HG03175 (cell line): ENCODE measurements around the gene EPB42.

Source experiments
- ATAC-seq: cut with Tn5 transposase; IDR thresholded peaks from one replicate; pipeline ENCODE4 v1.9.1; 2021; ENCODE audit warnings: mild to moderate bottlenecking, moderate library complexity; ENCODE audit not compliant: unreplicated experiment

The EPB42 gene

GRCh38 chr15:43220991-43221403 is at the start of gene EPB42:
TSS of gene EPB42 (minus strand) at chr15:43221018. CDS start at chr15:43220825, 193 bp downstream.
- ATAC-seq = no peak

GRCh38 chr15:43270113-43270665 is 49.4 kb upstream of the EPB42 start:
- ATAC-seq = no peak

- ATAC-seq = no peak
Observed at GRCh38 chr15:43268111-43269105, 47.6 kb upstream of the EPB42 start.

GRCh38 chr15:43267439-43267838 is 46.6 kb upstream of the EPB42 start:
- ATAC-seq = no peak

- no peak for ATAC-seq
Observed at GRCh38 chr15:43266834-43267233, 46.0 kb upstream of the EPB42 start, which contains the start of gene TGM5. TSS of gene TGM5 (minus strand) at chr15:43266928. CDS start at chr15:43266849, 79 bp downstream.

GRCh38 chr15:43266386-43266785 is 45.6 kb upstream of the EPB42 start:
- ATAC-seq = no peak

GRCh38 chr15:43260011-43260615 is 39.3 kb upstream of the EPB42 start:
- ATAC-seq = no peak

- no peak for ATAC-seq
Observed at GRCh38 chr15:43258781-43259180, 38.0 kb upstream of the EPB42 start.

- no peak for ATAC-seq
Observed at GRCh38 chr15:43256341-43256740, 35.5 kb upstream of the EPB42 start.

GRCh38 chr15:43255376-43255775 is 34.6 kb upstream of the EPB42 start:
- ATAC-seq = no peak

- peak; percentile 39 for ATAC-seq
Observed at GRCh38 chr15:43253431-43254403, 32.9 kb upstream of the EPB42 start.

GRCh38 chr15:43251871-43252250 is 31.0 kb upstream of the EPB42 start:
- ATAC-seq = no peak

- no peak for ATAC-seq
Observed at GRCh38 chr15:43251185-43251870, 30.5 kb upstream of the EPB42 start.

- ATAC-seq = no peak
Observed at GRCh38 chr15:43250785-43251184, 30.0 kb upstream of the EPB42 start.

GRCh38 chr15:43249699-43250203 is 28.9 kb upstream of the EPB42 start:
- peak; percentile 66 for ATAC-seq

- ATAC-seq = peak; percentile 4
Observed at GRCh38 chr15:43249236-43249635, 28.4 kb upstream of the EPB42 start.

GRCh38 chr15:43246261-43246774 is 25.5 kb upstream of the EPB42 start:
- ATAC-seq = no peak

- ATAC-seq = no peak
Observed at GRCh38 chr15:43244092-43244491, 23.3 kb upstream of the EPB42 start.

GRCh38 chr15:43243020-43243645 is 22.3 kb upstream of the EPB42 start:
- ATAC-seq = no peak
